CD4-positive, alpha-beta T cell treated with Interleukin-2 at 100 ng/mL for 4 hours (primary cell): ENCODE measurements around the gene ITGA11.
"Not testable (repeated sequence)": the region's sequence is repeated elsewhere in the genome, so short reads cannot be mapped to it uniquely, and the experiment has no call there.

Experiments used
- DNase-seq: peaks from one replicate; pipeline ENCODE4 v3.0.0-alpha.2; 2020; ENCODE audit warnings: low spot score

ITGA11 gene

GRCh38 chr15:68411343-68411675 lies 20.7 kb downstream of the ITGA11 start:
- no peak for DNase-seq

- DNase-seq, result no peak
Observed at GRCh38 chr15:68410466-68411342, 21.3 kb downstream of the ITGA11 start.

- no peak for DNase-seq
Observed at GRCh38 chr15:68409736-68410370, 22.1 kb downstream of the ITGA11 start.

GRCh38 chr15:68408971-68409370 lies 23.0 kb downstream of the ITGA11 start:
- no peak for DNase-seq

- no peak for DNase-seq
Observed at GRCh38 chr15:68407886-68408881, 23.8 kb downstream of the ITGA11 start.

GRCh38 chr15:68407141-68407885 lies 24.6 kb downstream of the ITGA11 start:
- no peak for DNase-seq

GRCh38 chr15:68405378-68406250 lies 26.3 kb downstream of the ITGA11 start:
- no peak for DNase-seq

- DNase-seq, result no peak
Observed at GRCh38 chr15:68404056-68404798, 27.7 kb downstream of the ITGA11 start.

- DNase-seq, result no peak
Observed at GRCh38 chr15:68403161-68403941, 28.6 kb downstream of the ITGA11 start.

GRCh38 chr15:68402432-68403160 lies 29.4 kb downstream of the ITGA11 start:
- DNase-seq, result no peak

GRCh38 chr15:68401496-68402431 lies 30.2 kb downstream of the ITGA11 start:
- DNase-seq, result no peak

- DNase-seq, result no peak
Observed at GRCh38 chr15:68400066-68400456, 31.9 kb downstream of the ITGA11 start.

- no peak for DNase-seq
Observed at GRCh38 chr15:68399096-68400065, 32.6 kb downstream of the ITGA11 start.

- not testable (repeated sequence) for DNase-seq
Observed at GRCh38 chr15:68397999-68398398, 34.0 kb downstream of the ITGA11 start.

GRCh38 chr15:68396068-68396467 lies 35.9 kb downstream of the ITGA11 start:
- no peak for DNase-seq

- no peak for DNase-seq
Observed at GRCh38 chr15:68391121-68391520, 40.8 kb downstream of the ITGA11 start.
